C4-2B (cell line): ENCODE data around the gene SRSF2.

Experiments
- ZFX ChIP-seq: fragments of 450-650 bp; IDR thresholded peaks from 2 replicates; pipeline ENCODE4 v1.6.1; 2017
- TF ChIP-seq, protein P1 (sequence below): fragments of 450-650 bp; conservative IDR thresholded peaks from 2 replicates; pipeline ENCODE4 v1.5.1; 2017; ENCODE audit warnings: mild to moderate bottlenecking

DNA sequence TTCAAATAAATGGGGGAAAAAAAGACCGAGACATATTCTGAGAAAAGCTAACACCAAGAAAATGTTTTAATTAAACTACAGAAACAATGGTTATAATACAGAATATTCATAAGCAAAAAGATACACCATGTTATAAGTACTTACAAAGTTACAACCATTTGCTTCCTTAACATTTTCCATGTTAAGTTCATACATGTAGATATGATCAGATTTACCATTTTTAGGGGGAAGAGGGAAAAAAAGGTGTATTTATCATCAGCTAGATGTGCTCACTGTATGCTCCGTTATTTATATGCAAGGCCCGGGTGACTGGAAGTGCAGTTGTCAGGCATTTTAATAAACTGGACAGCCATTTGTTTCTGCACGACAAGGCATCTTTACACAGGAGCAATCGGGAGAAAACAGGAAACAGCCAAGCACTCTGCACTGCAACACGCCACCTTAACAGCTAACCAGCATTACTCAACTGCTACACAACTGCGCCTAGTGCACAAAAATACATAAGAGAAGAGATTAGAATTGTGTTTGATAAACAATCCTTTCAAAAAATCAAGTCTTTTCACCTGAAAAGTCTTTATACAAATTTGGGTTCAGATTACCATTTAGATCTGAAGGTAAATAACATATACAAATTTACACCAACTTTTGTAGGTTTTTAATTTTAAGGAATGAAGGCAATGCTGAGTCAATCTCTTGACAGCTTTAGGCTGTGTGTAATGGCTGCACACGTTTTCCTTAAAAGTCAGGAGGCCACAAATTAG is 2.9 kb downstream of the SRSF2 start:
- TF ChIP-seq, protein P1, sequence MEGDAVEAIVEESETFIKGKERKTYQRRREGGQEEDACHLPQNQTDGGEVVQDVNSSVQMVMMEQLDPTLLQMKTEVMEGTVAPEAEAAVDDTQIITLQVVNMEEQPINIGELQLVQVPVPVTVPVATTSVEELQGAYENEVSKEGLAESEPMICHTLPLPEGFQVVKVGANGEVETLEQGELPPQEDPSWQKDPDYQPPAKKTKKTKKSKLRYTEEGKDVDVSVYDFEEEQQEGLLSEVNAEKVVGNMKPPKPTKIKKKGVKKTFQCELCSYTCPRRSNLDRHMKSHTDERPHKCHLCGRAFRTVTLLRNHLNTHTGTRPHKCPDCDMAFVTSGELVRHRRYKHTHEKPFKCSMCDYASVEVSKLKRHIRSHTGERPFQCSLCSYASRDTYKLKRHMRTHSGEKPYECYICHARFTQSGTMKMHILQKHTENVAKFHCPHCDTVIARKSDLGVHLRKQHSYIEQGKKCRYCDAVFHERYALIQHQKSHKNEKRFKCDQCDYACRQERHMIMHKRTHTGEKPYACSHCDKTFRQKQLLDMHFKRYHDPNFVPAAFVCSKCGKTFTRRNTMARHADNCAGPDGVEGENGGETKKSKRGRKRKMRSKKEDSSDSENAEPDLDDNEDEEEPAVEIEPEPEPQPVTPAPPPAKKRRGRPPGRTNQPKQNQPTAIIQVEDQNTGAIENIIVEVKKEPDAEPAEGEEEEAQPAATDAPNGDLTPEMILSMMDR, result no peak
- TF ChIP-seq ZFX, result no peak
